T-helper 2 cell treated with Interferon-gamma antibody and Interleukin-4, amounts not matched to agents 100 ng/mL and 5 ng/mL, for 36 hours (primary cell): ENCODE data around the gene KRTAP10-4. TPM values are rescaled to one million over a fixed set of nuclear protein-coding genes. Genes with fewer than 3 reads are reported as not detected.
"Not testable (repeated sequence)": the region's sequence is repeated elsewhere in the genome, so short reads cannot be mapped to it uniquely, and the experiment has no call there.

Experiments used
- intact Hi-C: fragments of 100-400 bp; cut with micrococcal nuclease; formaldehyde crosslinking; loops from one replicate; pipeline ENCODE4 v1.15.1; 2023
- total RNA-seq: library from RNA; stranded (reverse); gene quantifications from 2 replicates; pipeline ENCODE4 v1.2.3, GENCODE V29; 2022

The KRTAP10-4 gene
- not detected in 2 replicates for total RNA-seq

GRCh38 chr21:44573630-44574456 lies at the start of gene KRTAP10-4:
TSS of gene KRTAP10-4 (plus strand) at chr21:44573729. CDS start at chr21:44573759, 30 bp downstream.
- intact Hi-C loops, result not testable (repeated sequence)

- intact Hi-C loops, result no loop called here
These were observed 48.8 kb upstream of the KRTAP10-4 start for GRCh38 chr21:44524414-44525371.

- intact Hi-C loops, result no loop called here
These were observed 48.0 kb upstream of the KRTAP10-4 start for GRCh38 chr21:44525391-44526095.

- intact Hi-C loops, result no loop called here
These were observed 47.2 kb upstream of the KRTAP10-4 start for GRCh38 chr21:44526096-44526997.

GRCh38 chr21:44527156-44527982 lies 46.2 kb upstream of the KRTAP10-4 start:
- intact Hi-C loops, result no loop called here

- intact Hi-C loops, result no loop called here
These were observed 45.4 kb upstream of the KRTAP10-4 start for GRCh38 chr21:44527983-44528633.

- intact Hi-C loops, result no loop called here
These were observed 44.9 kb upstream of the KRTAP10-4 start for GRCh38 chr21:44528634-44528995.

- intact Hi-C loops, result no loop called here
These were observed 44.5 kb upstream of the KRTAP10-4 start for GRCh38 chr21:44529011-44529421.

- intact Hi-C loops, result no loop called here
These were observed 43.9 kb upstream of the KRTAP10-4 start for GRCh38 chr21:44529503-44530125.

GRCh38 chr21:44530221-44530902 lies 43.2 kb upstream of the KRTAP10-4 start:
- intact Hi-C loops, result no loop called here

GRCh38 chr21:44530903-44531605 lies 42.5 kb upstream of the KRTAP10-4 start:
- intact Hi-C loops, result no loop called here

GRCh38 chr21:44531606-44532564 lies 41.6 kb upstream of the KRTAP10-4 start:
- intact Hi-C loops, result no loop called here

- intact Hi-C loops, result no loop called here
These were observed 40.8 kb upstream of the KRTAP10-4 start for GRCh38 chr21:44532712-44533111.

GRCh38 chr21:44533121-44533890 lies 40.2 kb upstream of the KRTAP10-4 start:
- intact Hi-C loops, result no loop called here

GRCh38 chr21:44533891-44534627 lies 39.5 kb upstream of the KRTAP10-4 start:
- intact Hi-C loops, result no loop called here
